AG09319 (cell line): Measurements from ENCODE around the gene ZBTB20.

Source experiments
- DNase-seq: peaks from one replicate; pipeline ENCODE4 v3.0.0-alpha.2; 2010; ENCODE audit warnings: low read depth; ENCODE audit errors: extremely low read depth
- CTCF ChIP-seq: IDR thresholded peaks from 2 replicates; pipeline ENCODE4 v1.5.1; 2011; ENCODE audit warnings: low read depth, mild to moderate bottlenecking, inconsistent platforms, low read length, moderate library complexity

Gene ZBTB20

GRCh38 chr3:114732353-114732752, 414.7 kb downstream of the ZBTB20 start:
- TF ChIP-seq CTCF = no peak

GRCh38 chr3:114730397-114730796, 416.7 kb downstream of the ZBTB20 start:
- TF ChIP-seq CTCF = no peak
- DNase-seq = no peak

More at GRCh38 chr3:114732353-114732752, 414.7 kb downstream of the ZBTB20 start:
- DNase-seq = no peak

GRCh38 chr3:114727373-114727772, 419.7 kb downstream of the ZBTB20 start:
- no peak for TF ChIP-seq CTCF
- DNase-seq = no peak

DNA sequence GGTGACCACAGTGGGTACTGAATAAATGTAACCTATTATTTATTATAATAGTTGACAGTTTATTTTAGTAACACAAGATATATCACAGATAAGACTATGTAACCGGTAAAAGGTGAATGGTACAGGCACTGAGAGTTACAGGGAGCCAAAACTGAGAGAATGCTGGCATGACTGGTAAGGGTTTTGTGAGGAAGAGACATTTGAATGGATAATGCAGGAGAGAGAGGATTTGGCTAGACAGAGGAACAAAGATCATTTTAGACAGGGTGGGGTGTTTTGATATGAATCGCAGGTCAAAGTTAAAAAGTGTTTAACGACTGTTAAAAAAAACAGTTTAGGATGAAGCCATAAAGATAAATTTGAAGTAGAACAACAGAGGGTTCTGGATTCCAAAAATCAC, 421.1 kb downstream of the ZBTB20 start:
- no peak for TF ChIP-seq CTCF
- DNase-seq = no peak

- no peak for TF ChIP-seq CTCF
- DNase-seq = no peak
These were observed 424.6 kb downstream of the ZBTB20 start for GRCh38 chr3:114722530-114722929.

- DNase-seq = no peak
- TF ChIP-seq CTCF = no peak
These were observed 425.2 kb downstream of the ZBTB20 start for GRCh38 chr3:114721864-114722263.

DNA sequence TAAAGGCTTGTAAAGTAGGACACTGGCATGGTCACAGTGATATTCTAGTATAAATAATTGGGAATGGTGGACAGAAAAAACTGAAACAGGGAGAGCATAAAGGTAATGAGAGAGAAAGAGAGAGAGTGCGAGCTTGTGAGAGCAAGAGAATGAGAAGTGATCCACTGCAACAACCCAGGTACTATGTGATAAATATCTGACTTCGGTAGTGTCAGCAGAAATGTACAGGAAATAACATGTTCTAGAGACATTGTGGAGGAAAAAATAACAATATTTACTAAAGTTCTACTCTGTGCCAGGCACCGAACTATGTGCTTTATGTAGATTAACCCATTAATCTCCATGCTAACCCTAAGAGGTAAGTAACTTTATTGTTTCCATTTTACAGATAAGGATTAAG, 425.9 kb downstream of the ZBTB20 start:
- TF ChIP-seq CTCF = no peak
- no peak for DNase-seq
